Superior temporal gyrus (tissue), 1 donor: ENCODE measurements around the gene MAEA.

Source experiments
- DNase-seq: peaks from one replicate; pipeline ENCODE4 v3.0.0-alpha.2; 2016; ENCODE audit errors: extremely low spot score

The MAEA gene

DNA sequence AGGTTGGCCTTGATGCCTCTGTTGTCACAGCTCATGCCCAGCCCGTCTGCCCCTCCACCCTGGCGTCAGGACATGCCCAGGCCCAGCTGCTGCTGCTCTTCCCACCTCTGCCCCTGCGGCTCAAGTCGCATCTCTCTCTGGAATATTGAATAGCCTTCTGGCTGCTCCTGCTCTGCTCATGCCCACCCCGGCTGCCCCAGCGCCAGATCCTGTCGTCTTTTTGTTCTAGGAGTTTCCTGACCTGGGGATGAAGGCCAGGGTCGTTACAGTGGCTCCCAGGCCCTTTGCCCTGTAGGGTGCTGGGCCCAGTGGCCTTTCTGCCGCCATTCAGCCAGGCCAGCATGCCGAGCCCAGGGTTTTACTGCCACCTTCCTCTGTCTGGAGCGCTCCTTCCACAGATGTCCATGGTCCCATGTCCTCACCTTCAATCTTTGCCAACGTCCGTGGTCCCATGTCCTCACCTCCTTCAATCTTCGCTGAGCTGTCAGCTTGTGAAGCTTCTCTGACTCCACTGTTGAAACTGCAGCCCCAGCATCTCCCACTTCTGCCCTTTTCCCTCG, 9.7 kb downstream of the MAEA start:
- no peak for DNase-seq

DNA sequence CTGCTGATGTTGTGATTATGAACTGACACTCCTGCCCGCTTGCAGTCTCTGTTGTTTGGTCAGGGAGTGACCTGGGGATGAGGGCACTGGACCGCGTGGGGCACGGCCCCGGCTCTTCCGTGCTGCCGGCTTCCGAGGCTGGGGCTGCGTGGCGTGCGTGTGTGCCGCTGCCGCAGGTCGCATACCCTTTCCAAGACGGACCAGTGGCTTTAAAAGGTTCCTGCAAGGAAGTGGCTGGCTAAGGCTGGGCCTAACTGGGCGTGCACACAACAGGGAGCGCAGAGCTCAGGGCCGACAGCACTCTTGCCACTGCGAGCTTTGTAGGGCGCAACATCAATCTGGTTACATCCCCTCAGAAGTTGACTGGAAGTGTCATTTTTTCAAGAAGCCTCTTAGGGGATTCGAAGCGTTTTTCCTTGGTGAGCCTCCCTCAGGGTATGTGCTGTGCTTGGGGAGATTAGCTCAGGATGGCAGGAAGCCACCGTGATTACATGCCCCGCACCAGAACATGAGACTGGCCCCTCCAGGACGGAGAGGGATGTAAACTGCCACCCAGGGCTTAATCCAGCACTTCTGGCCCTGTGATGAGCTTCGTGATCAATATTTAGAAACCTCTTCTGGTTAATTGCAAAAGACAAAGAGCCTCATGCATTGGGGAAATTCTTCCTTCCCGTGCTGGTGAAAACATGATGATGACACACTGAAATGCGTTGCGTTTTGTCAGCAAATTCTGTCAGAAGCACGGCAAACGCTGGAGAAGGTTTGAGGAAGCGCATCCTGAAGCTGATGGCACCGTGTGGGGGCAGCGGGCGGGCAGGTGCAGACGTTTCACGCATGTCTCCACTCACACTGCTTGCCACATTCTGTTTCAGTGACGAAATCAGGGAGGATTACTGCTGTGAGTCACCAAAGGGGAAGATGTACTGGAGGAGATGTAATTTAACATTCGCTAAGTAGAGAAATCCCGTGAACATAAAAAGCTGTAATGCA, 11.1 kb downstream of the MAEA start:
- peak; percentile 57 for DNase-seq

DNA sequence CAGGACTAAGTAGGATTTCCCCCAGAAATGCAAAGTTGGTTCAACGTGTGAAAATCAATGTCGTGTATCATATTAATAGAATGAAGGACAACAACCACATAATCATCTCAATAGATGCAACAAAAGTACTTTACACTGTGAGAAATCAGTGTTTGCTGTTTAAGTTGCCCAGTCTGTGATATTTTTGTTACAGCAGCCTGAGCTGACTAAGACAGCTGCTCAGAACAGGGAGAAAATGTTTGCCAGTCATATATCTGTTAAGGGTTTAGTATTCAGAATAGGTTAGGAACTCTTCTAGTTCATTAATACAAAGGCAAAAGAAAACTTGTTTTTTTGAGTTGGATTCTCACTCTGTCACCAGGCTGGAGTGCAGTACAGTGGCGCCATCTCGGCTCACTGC, 12.5 kb downstream of the MAEA start:
- no peak for DNase-seq

DNA sequence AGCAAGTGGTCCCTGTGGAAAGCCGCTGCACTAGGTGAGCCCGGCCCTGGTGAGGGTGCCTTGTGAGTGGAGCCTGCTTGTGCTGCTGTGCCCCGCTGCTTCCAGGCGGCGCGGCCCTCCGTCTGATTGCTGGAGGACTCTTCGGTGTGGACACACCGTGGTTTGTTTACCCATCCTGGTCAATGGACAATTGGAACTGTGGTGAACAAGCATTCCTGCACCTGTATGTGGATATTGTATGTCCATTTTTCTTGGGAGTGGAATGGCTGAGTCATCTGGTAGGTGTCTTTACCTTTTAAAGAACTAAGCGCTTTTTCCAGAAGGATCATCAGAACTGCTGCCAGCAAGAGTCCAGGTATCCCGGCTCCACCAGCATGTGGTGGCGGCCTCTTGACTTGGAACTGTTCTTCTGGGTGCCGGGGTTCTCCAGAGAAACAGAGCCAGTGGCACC, 15.6 kb downstream of the MAEA start:
- DNase-seq = no peak

DNA sequence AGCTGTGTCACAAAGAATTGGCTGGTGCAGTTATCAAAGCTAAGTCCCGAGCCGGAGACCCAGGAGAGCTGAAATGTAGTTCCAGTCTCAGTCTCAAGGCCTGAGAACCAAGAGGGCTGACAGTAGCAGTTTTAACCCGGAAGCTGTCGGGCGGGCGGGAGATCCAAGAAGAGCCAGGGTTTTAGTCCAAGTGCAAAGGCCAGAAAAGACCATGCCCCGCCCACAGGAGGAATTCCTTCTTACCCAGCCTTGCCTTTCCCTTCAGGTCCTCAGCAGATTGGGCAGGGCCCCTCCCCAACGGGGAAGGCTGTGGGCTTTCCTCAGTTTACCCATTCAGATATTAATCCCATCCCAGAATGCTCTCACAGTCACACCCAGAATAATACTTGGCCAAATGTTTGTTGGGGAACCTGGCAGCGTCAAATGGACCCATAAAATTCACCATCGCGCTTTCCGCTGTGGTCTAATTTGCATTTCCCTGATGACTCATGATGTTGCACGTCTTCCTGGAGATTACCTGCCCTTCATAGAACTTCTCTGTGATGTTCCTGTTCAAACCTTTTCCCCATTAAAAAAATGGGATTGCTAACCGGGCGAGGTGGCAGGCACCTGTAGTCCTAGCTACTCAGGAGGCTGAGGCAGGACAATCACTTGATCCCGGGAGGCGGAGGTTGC, 16.2 kb downstream of the MAEA start:
- DNase-seq = no peak

DNA sequence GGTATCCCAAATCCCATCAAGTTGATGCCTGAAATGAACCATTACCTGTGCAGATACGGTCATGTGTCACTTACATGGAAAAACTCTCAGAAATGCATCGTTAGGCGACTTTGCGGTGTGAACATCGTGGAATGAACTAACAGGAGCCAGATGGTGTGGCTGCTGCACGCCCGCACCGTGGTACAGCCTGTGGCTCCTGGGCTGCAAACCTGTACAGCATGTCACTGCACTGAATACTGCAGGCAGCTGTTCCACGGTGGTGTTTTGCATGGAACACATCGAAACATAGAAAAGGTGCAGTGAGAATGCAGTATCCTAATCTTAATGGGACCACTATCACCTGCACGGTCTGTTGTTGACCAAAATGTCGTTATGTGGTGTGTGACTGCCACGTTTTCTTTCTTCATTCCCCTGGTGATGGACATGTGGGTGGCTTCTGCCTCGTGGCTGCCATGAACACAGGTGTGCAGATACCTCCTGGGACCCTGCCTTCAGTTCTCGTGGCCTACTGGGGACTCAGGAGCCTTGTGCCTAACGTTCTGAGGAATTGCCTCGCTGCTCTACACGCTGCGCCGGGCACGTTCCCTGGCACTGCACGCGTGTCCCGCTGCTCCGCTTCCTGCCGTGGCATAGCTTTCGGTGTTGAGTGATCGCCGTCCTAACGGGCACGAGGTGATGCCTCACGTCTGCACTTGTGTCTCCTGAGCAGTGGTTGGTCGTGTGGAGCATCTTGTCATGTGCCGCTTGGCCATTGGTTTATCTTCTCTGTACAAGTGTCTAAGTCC, 18.5 kb downstream of the MAEA start:
- no peak for DNase-seq

DNA sequence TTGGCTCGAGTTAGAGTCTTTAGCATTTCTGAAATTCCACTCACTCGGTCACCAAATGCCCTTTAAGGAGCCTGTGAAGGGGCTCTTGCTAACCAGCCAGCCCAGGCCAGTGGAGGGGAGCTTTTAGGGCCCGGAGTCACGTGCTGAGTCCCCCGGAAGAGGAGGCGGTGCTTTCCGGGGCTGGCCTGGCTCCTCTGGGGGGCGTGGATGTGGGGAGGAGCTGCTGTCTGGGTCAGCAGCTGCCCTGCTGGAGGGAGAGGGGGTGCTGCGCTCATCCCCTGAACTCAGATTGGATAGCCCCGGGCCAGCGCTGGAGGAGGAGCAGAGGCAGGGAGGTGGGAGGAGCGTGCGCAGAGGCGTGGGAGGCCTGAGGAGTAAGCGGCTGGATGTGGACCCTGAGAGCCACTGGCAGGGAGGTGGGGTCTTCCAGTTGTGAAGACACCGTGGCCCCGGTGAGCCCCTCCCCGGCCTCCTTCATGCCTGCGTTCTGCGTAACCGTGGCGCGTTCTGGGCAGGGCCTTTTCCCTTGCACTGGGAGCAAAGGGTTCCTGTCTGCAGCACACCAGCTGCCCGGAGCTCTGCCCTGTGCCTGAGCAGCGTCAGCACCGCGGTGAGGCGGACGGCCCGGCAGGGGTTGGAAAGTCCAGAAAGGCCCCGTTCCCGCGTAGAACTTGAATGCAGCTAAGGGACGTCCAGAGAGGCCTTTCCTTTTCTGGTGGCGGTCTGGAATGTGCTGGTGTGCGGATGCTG, 19.7 kb downstream of the MAEA start:
- peak; percentile 87 for DNase-seq

DNA sequence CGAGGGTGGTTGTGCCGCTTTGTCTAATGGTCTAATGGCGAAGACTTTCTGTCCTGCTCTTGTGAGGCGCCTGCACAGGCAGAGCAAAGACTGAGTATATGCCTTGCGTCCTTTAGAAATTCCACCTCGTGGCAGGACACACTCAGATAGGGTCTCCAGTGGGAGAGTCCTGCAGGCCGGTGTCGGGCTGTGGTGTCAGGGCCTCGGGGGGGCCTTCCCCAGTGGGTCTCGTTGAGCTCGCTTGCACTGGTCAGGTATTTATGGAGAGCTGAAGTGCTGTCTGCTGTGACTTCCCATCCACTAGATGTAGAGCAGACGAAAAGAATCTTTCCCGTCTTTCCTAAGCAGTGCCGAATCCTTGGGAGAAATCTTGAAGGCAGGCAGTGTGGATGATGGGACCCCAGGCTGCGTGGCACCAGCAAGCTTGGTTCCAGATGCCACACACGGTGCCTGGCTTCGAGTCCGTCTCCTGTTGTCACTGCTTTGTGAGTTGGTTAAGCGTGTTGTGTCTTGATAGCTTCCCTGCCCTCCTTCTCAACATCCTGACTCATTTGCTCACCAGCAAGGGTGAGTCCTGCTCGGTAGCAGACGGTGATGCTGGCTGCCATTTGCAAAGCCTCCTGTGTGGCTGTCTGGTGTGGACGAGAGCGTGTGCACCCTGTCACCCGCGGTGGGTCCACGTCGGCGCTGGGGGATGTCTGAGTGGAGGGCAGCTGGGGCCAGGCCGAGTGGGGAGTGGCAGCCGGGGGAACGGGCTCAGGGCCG, 20.5 kb downstream of the MAEA start:
- DNase-seq = no peak

DNA sequence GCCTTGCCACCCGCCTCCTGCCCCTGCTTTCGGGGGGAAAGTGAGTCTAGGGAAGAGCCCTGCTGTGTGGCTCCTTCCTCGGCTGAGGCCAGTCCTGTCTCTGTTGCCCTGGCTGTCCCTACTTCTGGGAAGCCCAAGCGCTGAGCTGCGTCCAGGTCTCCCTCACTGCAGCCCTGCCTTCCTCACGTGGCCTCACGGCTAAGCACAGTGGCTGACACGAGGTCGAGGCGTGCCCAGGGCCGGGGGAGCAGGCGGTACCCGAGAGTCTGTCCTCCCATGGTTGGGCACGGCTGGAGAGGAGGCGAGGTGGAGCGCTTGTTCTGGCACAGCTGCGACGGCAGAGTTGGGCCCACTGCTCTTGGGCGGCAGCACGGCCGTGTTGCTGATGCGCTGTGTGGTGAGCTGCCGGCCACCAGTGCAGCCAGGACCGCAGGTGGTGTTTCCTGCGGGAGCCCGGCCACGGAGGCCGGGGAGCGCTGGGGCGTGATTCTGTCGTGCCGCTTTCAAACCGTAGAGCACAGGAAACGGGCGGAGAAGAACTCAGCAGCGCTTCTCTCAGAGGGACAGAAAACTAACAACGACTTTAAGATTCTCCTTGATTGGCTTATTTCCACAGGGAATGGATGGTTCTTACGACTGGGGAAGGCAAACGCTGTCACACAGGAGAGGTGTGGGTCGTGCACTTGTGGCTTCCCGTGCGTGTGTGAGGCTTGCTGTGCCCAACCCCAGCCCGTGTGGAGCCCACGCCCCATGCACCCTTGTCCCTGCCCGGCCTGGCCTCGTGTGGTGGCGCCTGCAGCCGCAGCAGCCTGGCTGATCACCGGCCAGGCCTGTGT, 21.3 kb downstream of the MAEA start:
- DNase-seq = no peak

DNA sequence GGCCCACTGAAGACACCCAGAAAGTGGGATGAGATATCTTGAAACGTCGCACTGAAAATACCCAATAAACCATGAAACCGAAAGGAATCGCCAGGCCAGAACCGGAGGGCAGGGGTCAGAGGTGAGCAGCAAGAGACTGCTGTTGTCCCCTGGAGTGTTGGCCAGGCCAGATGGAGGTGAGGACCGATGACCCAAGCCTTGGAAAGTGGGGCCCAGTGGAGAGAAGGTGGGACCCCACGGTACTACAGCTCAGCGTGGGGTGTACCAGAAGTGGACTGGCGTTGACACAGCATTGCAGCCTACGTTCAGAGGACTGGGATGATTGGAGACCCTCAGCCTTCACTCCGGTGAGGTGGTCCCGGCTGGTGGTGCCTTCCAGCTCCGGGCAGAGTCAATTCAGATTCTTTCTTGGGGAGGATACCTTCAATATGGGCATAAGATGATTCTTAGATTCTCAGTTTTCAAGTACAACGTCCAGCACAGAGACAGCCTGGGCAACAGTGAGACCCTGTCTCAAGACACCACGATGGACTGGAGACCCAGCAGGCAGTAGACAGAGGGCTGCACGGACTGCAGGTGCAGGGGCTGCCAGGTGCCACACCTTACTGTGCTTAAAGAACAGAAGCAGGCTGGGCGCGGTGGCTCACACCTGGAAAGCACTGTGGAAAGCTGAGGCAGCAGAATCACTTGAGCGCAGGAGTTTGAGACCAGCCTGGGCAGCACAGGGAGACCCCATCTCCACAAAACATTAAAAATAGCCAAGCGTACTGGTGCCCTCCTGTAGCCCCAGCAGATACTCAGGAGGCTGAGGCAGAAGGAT, 23.3 kb downstream of the MAEA start:
- DNase-seq = no peak

DNA sequence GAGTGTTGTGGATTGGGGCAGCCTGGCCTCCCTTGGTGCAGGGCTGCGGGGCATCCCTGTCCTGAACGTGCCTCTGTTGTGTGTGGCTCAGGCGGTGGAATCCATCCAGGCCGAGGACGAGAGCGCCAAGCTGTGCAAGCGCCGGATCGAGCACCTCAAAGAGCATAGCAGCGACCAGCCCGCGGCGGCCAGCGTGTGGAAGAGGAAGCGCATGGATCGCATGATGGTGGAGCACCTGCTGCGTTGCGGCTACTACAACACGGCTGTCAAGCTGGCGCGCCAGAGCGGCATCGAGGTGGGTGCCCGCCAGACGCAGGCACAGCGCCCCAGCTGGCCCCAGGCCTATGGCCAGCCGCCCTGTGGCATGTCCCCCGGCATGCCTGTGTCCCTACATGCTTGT, 25.6 kb downstream of the MAEA start:
- DNase-seq = no peak

DNA sequence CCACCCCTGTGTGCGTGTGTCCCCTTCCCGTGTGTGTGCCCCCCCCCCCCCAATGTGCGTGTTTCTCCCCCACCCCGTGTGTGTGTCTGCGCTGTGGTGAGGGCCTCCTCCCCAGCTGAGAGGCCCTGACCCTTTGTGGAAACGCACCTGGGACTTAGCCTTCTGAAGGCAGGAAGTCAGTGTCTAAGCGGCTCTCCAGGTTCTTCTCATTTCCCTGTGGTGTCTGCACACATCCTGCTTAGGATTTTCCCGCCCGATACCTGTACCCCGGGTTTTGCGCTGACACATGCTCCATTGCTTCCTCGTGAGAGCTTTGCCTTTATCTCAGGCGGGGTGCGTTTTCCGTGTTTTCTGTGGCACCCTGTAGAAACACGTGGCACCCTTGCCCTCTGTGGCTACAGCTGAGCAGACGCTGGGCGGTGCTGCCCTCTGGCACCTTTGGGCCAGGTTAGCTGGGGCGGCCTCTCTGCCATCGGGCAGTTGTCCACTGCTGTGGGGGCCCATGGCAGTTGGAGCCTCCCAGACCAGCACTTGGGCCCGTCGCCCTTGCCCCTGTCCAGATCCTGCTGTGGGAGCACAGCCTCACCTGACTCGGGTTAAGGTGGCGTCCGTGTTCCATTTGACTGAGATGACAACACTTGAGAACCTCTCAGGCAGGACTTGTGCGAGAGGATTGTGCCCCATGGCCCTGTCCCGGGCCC, 26.3 kb downstream of the MAEA start:
- no peak for DNase-seq

DNA sequence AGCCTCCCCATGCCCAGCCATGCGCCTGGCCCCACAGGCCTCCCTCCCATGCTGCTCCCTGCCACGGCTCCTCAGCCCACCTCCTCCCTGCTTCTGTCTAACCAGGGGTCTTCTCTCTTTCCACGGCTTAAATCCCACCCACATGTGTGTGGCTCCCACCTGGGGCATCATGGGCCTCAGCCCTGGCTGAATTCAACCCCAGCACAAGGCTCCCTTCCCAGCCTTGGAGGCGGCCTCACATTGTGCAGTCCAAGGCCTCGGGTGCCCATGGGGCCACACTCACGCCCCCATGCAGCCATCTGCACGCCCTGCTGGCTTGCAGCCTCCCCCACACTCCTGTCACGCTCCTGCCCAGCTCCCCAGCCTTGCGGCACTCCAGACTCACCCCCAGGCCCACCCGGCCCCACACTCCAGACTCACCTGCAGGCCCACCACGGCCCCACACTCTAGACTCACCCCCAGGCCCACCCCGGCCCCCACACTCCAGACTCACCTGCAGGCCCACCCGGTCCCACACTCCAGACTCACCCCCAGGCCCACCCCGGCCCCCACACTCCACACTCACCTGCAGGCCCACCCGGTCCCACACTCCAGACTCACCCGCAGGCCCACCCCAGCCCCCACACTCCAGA, 27.0 kb downstream of the MAEA start:
- no peak for DNase-seq

DNA sequence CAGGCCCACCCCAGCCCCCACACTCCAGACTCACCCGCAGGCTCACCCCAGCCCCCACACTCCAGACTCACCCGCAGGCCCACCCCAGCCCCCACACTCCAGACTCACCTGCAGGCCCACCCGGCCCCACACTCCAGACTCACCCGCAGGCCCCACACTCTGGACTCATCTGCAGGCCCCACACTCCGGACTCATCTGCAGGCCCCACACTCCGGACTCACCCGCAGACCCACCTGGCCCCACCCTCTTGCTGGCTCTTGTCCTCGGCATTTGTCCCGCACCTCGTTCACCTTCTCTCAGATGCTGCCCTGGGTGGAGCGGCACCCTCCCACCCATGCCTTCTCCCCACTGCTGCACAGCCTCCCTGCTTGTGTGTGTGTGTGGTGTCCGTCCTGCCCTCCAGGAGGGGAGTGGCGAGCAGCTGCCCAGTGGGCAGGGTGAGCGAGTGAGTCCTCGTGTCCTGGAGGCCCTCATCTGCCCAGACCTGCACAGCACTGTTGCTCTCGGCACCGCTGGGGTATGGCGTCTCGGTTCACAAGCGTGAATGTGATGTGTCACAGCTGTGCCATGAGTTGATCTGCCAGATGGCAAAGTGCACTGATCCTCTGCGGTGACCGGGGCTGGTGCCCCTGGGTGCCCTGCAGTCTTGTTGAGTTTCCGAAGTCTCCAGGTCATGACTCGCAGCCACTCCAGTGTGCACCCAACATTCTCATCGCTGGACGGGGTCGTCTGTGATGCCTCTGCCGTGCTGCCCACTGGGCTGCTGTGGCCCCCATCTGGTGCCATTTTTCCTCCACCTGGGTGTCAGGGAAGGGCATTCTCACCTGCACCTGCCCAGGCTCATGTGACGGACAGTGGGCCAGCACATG, 27.7 kb downstream of the MAEA start:
- no peak for DNase-seq

DNA sequence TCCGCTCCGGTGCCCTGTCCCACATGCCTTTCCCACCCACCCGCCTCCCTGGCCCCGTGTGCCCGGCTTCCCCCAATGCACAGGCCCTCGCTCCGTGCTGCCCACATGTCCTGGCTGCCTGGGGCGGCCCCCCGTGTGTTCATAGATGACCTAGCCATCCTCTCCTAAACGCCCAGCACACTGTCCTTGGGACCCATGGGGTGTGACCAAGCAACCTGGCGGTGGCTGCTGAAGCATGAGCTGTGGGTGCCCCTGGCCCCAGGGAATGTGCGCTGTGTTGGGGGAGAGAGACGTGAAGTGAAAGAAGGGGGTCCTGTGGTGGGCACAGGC, 28.3 kb downstream of the MAEA start:
- DNase-seq = no peak

DNA sequence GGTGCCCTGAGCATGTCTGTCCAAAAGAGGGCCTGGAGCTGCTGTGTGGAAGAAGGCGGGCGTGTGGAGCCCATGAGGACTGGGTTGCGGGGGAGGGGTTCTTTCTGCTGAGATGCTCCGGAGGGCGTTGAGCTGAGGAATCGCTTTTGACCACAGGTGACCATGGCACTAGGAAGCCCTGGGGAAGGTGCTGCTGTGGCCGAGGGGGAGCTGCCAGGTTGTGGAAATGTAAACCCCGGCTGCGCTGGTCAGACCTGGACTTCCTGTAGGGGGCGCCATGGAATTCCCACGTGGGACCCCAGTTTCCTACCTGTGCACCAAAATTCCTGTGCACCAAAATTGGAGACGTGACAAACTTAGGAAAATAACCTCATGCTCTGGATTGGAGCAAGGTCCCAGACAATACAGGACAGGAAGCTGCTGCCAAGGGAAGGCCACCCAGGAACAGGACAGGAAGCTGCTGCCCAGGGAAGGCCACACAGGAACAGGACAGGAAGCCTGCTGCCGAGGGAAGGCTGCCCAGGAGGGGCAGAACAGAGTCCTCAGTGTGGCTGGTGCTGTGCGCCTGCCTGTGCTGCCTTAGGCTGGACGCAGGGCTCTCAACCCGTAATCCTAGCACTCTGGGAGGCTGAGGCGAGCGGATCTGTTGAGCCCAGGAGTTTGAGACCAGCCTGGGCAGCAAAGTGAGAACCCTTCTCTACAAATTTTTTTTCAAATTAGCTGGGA, 29.0 kb downstream of the MAEA start:
- DNase-seq = no peak
